Measurements from ENCODE around the gene CCDC83. TPM values are rescaled to one million over a fixed set of nuclear protein-coding genes. Genes with fewer than 3 reads are reported as not detected.

Gene CCDC83
- total and polyA plus RNA-seq, 9 of the 15 experiments (the other 6 are each of a cell fraction or from before 2014, with no cell fraction given): not detected

GRCh38 chr11:85854557-85855340, 434 bp upstream of the CCDC83 start (continued):
- TF ChIP-seq BDP1 (IDR thresholded peaks at IDR 0.05; ENCODE audit: insufficient read depth, insufficient read length) (no peak), SNRNP70 (optimal IDR thresholded peaks at IDR 0.05; ENCODE audit: low read depth, low read length) (no peak), ZBTB34 (CRISPR knock-in tag; IDR thresholded peaks at IDR 0.05) (no peak), ZNF740 (CRISPR knock-in tag; IDR thresholded peaks at IDR 0.05) (peak; percentile 27; the same call in 1 of the 2 replicates), ZNF740 (tag; IDR thresholded peaks at IDR 0.05) (no peak), RBFOX2 (IDR thresholded peaks at IDR 0.05; ENCODE audit: low read depth, low read length) (peak; percentile 85), KDM5B (IDR thresholded peaks at IDR 0.05; ENCODE audit: insufficient replicate concordance, low read depth, low read length) (peak; percentile 64), ZNF224 (CRISPR knock-in tag; IDR thresholded peaks at IDR 0.05) (no peak), FIP1L1 (IDR thresholded peaks at IDR 0.05; ENCODE audit: low read depth, low read length, poor library complexity, severe bottlenecking) (peak; percentile 79), POLR2G (IDR thresholded peaks at IDR 0.05; ENCODE audit: low read depth, low read length) (peak; percentile 86), SRF (CRISPR knock-in tag; IDR thresholded peaks at IDR 0.05) (peak in 1 of 2 experiments; percentile 41; a peak in 1 of 4 replicates), RCOR1 (IDR thresholded peaks at IDR 0.05; ENCODE audit: borderline replicate concordance in 1 of 2, low read depth in 2 of 2, low read length in 2 of 2) (0 out of 4 replicates have a peak, but pooled peaks of 1 of the 2 experiments have one; percentile 13), CBFA2T3 (IDR thresholded peaks at IDR 0.05) (no peak), ZNF263 (CRISPR knock-in tag; IDR thresholded peaks at IDR 0.05; ENCODE audit: borderline replicate concordance) (peak; percentile 84), CBX8 (IDR thresholded peaks at IDR 0.05; ENCODE audit: borderline replicate concordance, extremely low read depth, low read depth, low read length, poor library complexity, severe bottlenecking) (no peak)

Data from K562 (cell line).